NB4 (cell line): Measurements from ENCODE around the gene DDX20.

Experiments
- DNase-seq: peaks from one replicate; pipeline ENCODE4 v3.0.0; 2010; ENCODE audit warnings: low read depth
- H3K4me3 ChIP-seq: one replicate; pipeline ENCODE4 v1.5.1; 2011; ENCODE audit warnings: mild to moderate bottlenecking, low read depth, low read length, moderate library complexity
- MAX ChIP-seq: IDR thresholded peaks from 2 replicates; pipeline ENCODE4 v1.6.1; 2011; ENCODE audit warnings: low read depth, low read length
- MYC ChIP-seq: IDR thresholded peaks from 2 replicates; pipeline ENCODE4 v1.6.1; 2011; ENCODE audit warnings: low read depth, low read length
- POLR2A ChIP-seq: IDR thresholded peaks from 2 replicates; pipeline ENCODE4 v1.6.1; 2011; ENCODE audit warnings: mild to moderate bottlenecking; ENCODE audit not compliant: insufficient read length; ENCODE audit errors: extremely low read depth
- TF ChIP-seq, protein P1 (sequence below): IDR thresholded peaks from one replicate; pipeline ENCODE4 v1.5.1; 2012; ENCODE audit warnings: low read depth, low read length

The DDX20 gene

GRCh38 chr1:111731956-111732355 lies 23.7 kb upstream of the DDX20 start:
- no peak overlapping the region for H3K4me3 ChIP-seq
- DNase-seq, result no peak
- TF ChIP-seq, protein P1, sequence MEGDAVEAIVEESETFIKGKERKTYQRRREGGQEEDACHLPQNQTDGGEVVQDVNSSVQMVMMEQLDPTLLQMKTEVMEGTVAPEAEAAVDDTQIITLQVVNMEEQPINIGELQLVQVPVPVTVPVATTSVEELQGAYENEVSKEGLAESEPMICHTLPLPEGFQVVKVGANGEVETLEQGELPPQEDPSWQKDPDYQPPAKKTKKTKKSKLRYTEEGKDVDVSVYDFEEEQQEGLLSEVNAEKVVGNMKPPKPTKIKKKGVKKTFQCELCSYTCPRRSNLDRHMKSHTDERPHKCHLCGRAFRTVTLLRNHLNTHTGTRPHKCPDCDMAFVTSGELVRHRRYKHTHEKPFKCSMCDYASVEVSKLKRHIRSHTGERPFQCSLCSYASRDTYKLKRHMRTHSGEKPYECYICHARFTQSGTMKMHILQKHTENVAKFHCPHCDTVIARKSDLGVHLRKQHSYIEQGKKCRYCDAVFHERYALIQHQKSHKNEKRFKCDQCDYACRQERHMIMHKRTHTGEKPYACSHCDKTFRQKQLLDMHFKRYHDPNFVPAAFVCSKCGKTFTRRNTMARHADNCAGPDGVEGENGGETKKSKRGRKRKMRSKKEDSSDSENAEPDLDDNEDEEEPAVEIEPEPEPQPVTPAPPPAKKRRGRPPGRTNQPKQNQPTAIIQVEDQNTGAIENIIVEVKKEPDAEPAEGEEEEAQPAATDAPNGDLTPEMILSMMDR, result no peak
- TF ChIP-seq MYC (no peak), POLR2A (no peak), MAX (no peak)

GRCh38 chr1:111732718-111733117 lies 23.0 kb upstream of the DDX20 start:
- H3K4me3 ChIP-seq, result no peak overlapping the region
- DNase-seq, result no peak
- TF ChIP-seq MAX (no peak), MYC (no peak), POLR2A (no peak)
- TF ChIP-seq, protein P1, result no peak

DNA sequence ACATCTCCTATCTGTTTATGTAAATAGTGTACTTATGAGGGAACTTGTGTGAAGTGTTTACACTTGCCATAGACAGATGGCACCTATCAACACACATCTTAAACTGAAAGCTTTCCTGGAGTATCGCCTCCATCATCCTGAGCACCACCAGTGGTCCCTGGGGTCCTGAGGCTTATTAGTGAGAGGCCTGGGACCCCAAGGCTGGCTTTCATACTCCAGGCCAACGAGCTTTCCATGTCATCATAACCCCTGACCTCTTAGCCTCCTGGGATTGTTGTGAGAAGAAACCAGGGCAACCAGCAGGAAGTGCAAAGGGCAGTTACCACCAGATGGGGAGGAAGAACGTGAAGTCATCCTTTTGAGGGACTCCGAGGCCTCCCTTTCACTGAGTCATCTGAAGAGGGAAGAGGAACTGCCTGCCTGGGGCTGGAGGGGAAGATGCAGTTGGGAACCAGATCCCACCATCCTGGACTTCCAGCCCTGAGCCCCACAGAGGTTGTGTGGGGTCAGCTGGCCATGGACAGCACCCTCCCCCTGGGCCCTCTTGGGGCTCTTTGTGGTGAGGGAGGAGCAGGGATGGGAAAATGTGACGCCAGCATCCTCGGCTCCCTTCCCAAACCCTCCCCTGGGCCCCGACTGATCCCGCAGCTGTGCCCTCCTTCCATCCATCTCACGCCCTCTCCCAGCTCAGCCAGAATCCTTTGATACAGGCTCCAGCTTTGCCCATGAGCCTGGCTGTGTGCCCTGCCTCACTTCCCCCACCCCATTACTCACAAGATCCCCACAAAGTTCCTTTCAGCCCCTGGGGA lies 22.3 kb upstream of the DDX20 start:
- DNase-seq, result peak; percentile 88
- TF ChIP-seq, protein P1, result no peak
- TF ChIP-seq POLR2A, result no peak
- TF ChIP-seq MAX, result no peak
- TF ChIP-seq MYC, result no peak
- no peak overlapping the region for H3K4me3 ChIP-seq

DNA sequence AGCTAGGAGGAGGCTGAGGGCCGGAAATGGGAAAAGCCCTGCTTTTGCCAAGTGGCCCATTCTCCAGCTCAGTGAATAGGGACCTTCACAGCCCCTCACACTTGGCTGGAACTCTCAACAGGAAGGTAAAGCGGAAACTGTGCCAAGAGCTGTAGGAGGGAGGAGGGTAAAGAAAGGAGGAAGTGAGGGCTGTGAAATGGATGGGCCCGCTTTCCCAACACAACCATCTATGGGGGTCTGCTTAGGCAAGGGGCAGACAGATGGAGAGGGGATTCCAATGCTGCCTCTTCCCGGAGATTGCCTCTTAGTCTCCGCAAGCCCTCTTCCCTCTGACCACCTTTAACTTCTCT lies 21.7 kb upstream of the DDX20 start:
- no peak for TF ChIP-seq MYC
- TF ChIP-seq, protein P1, result no peak
- TF ChIP-seq POLR2A, result no peak
- no peak for TF ChIP-seq MAX
- no peak overlapping the region for H3K4me3 ChIP-seq
- peak; percentile 33 for DNase-seq

- TF ChIP-seq MAX (no peak), MYC (no peak), POLR2A (no peak)
- TF ChIP-seq, protein P1, result no peak
- H3K4me3 ChIP-seq, result no peak overlapping the region
Observed at GRCh38 chr1:111734426-111734825, 21.3 kb upstream of the DDX20 start.

More at GRCh38 chr1:111734426-111734825, 21.3 kb upstream of the DDX20 start:
- DNase-seq, result no peak
